ENCODE data around the gene IER3IP1.
"Not testable (repeated sequence)": the region's sequence is repeated elsewhere in the genome, so short reads cannot be mapped to it uniquely, and the experiment has no call there.

Gene IER3IP1

DNA sequence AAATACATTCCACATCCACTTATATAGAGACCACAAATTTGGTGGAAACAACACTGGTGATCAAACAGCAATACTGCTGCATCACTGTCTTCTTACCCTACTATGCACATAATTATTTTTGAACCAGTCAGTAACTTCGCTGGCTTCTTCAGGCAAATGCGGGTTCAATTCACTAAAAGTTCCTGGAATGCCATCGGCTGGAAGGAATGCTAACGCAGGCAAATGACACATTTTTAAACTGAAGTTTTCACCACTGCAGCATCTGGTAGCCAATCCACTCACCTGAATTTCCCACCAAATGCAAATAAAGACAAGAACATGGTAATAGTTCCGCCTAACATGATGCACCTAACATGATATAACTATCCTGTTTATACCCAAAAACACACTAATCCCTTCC lies 15.9 kb downstream of the IER3IP1 start:
- DNase-seq (ENCODE audit: low read depth in 2 of 2), result no peak

DNA sequence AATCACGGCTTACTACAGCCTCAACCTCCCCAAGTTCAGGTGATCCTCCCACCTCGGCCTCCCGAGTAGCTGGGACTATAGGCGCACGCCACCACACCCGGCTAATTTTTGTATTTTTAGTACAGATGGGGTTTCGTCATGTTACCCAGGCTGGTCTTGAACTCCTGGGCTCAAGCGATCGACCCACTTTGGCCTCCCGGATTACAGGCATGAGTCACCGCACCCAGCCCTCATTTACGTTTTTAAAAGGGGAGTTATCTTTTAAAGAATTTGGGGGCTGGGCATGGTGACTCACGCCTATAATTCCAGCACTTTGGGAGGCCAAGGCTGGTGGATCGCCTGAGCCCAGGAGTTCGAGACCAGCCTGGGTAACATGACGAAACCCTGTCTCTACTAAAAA lies 17.8 kb downstream of the IER3IP1 start:
- not testable (repeated sequence) for DNase-seq (ENCODE audit: low read depth in 2 of 2)

DNA sequence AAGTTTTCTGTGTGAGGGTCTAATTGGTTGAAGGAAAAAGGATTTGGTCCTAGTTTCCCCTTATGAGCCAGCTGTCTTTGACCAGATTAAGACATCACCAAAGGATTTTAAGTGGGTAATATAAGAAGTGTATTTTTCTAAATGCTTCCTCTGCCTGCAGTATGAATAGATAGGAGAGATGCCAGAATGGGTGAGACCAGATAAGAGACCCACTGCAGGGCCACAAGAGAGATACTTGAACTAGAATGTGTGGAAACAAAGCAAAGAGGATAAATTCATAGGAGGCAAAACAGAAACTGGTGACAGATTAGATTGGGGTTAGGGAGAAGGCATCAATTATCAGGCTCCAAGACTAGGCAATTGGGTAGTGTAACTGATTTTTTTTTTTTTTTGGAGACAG lies 24.7 kb downstream of the IER3IP1 start:
- no peak for DNase-seq (ENCODE audit: low read depth in 2 of 2)

DNA sequence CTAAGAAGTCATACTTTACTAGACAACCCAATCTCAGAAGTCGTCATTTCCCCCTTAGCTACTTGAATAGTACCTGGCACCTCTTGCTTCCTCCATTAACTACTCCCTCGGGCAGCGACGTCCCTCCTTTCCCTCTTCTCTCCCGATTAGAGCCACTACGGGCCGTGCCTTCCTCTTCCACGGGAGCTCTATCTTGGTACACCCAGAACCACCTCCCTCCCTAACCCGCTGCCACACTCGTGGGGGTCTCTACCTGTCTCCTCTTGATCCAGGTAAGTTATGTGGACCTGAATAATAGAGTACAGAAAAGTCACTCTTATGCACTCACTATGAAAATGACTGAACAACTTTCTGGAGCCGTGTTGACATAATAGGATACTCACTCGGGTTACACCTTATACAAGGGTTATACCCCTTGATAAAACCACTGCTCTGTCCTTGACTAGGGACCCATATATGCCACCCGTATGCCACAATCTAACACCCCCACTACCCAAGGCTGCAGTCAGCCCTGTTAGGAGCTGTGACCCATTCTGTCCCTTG lies 25.3 kb downstream of the IER3IP1 start:
- DNase-seq (ENCODE audit: low read depth in 2 of 2), result no peak

DNA sequence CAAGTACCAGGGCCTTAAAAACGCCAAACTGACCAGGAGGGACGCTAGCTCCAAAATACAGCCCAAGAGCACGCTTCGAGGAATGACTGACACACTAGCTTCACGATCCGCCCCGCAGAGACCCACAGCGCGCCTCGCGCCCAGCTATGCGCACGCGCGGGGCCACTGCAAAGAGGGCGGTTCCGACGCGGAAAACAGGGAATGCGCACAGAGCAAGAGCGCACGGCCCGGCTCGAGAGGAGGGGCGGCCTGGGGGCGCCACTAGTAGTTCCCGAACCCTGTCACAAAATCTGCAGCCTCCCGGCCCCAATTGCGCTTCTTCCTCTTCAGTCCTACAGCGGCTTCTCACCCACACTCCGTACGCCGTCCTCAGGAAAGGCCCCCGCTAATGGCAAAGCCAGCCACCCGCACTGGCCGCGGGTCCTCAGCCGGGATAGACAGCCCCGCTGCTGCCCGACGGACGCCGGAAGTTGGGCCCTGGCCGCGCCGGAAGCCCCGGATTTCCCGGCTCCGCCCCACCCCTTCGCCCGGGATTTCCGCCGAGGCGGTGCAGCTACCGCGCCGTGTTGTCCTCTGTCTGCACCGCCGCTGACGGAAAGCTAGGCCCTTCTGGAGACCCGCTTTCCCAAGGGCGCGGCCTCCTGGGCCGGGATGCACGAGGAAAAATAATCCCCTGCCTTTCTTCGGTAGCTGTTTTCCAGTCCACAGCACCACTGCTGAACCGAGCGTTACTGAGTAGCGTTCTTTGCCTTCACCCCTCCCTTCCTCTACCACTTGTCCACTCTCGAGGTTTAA lies 25.9 kb downstream of the IER3IP1 start, which contains the start of gene HDHD2:
HDHD2 (minus strand) TSS at position 472 of the 795 bp plus-strand sequence. CDS start 14,061 bp downstream, outside the sequence.
- DNase-seq (ENCODE audit: low read depth in 2 of 2), result peak; percentile 76 to 79

DNA sequence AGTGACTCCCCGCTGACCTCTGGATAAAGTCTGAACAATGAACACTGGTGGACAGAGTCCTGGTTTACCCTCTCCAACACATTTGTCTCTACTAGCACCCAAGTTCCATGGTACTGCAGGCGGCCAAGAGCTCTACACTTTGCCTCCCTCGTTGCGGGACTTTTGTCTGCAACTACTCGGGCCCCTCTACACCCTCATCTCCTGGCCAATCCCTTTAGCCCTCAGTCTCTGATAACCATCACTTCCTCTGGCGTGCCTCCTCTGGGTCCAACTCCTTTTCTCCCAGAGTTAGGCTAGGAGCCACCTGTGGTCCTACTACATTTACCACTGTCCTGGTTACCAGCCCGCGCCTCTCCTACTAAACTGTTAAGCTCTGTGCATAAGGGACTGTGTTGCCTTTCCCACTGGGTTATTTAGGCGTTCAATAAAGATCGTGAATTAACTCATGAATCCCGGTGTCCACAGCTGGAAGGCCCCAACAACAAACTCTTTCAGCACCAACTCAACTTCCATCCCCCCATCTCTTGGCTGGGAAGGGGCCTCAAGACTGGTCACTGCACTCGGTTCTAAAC lies 26.6 kb downstream of the IER3IP1 start:
- DNase-seq (ENCODE audit: low read depth in 2 of 2), result no peak

DNA sequence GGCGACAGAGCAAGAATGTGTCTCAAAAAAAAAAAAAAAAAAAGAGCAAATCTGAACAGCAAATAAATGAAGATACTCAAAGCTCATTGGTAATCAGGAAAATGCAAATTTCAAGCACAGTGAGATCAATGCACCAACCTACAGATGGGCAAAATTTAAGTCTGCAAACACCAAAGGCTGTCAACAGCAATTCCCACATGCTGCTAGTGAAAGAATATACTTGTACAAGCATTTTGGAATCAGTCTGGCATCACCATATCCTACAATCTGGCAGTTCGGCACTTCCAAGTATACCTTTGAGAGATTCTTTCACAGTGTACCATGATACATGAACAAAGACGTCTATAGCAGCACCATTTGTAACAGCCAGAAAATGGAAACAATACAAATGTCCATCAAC lies 30.0 kb downstream of the IER3IP1 start:
- DNase-seq (ENCODE audit: low read depth in 2 of 2), result no peak

DNA sequence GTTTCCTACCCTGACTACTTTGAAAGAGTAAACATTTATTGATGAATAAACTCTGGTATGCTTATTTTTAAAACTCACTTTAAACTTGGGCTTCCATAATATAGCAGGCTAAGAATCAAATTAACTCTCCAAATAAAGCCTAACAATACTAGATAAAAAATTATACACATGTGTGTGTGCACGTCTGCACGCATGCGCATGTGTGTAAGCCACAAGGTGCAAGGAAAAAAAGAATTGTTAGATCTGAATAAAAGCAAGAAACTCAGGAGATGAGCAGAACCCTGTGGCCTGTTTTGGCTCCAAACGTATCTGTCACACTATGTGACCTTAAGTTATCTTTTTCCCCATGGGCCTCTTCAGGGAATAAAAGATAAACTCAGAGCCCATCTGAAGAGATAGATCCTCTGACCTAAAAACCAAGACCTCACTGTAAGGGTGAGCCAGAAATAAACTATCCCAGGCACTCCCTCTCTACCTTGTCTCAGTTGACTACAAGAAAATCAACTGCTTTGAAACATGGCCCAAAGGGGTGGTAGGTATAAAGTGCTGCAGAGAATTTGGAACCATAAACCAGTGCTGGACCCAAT lies 32.2 kb downstream of the IER3IP1 start:
- no peak for DNase-seq (ENCODE audit: low read depth in 2 of 2)

DNA sequence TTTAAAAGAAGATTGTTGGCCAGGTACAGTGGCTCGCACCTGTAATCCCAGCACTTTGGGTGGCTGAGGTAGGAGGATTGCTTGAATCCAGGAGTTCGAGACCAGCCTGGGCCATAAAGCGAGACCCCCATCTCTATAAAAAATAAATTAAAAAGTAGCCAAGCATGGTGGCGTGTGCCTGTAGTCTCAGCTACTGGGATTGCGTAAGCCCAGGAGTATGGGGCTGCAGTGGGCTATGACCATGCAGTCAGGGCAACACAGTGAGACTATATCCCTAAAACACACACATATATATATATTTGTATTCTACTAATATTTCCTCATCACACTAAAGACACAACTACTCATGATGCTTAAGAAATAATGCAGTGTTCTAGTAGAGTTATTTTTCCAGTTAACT lies 33.0 kb downstream of the IER3IP1 start:
- no peak for DNase-seq (ENCODE audit: low read depth in 2 of 2)

DNA sequence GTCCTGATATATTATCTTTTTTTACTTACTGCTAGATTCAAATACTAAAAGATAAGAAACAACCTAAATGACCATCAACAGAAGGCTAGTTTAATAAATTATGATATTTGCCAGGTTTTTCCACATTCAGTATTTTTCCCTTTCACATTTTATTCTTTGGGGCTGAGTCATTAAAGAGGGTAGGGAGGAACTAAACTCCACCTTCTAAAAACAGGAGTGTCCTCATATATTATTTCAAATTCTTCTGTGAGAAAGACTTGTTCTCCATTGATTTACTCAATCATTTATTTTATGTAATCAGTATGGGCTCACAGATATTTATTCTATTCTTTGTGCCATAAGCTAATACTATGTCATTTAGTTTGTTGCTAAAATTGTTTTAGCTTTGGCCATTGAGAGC lies 34.9 kb downstream of the IER3IP1 start:
- DNase-seq (ENCODE audit: low read depth in 2 of 2), result no peak

DNA sequence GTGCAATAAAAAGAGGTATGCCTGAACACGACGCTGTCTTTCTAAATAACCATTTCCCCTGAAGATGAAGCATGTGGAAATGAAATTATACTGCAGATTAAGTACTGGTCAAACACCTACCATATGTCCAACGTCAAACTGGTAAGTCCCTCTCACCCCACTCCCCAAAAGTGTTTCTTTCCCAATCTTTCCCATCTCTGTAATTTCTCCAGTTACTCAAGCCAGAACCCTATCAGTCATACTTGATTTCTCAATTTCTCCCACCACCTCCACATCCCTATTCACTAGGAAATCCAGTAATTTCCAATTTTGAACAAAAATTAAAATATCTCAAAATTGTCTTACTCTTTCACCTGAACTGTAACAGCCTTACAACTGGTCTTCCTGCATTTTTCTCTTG lies 55.0 kb downstream of the IER3IP1 start:
- no peak for DNase-seq (ENCODE audit: low read depth in 2 of 2)

DNA sequence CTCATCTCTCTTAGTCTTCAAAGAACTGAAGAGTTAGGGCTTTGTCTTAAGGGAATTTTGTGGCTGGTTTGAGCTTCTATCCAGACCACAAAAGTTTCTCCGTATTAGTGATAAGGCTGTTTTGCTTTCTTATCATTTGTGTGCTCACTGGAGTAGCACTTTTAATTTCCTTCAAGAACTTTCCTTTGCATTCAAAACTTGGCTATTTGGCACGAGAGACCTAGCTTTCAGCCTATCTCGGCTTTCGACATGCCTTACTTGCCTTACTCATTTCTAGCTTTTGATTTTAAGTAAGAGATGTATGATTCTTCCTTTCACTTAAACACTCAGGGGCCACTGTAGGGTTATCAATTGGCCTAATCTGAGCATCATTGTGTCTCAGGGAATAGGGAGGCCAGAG lies 55.7 kb downstream of the IER3IP1 start:
- DNase-seq (ENCODE audit: low read depth in 2 of 2), result no peak

DNA sequence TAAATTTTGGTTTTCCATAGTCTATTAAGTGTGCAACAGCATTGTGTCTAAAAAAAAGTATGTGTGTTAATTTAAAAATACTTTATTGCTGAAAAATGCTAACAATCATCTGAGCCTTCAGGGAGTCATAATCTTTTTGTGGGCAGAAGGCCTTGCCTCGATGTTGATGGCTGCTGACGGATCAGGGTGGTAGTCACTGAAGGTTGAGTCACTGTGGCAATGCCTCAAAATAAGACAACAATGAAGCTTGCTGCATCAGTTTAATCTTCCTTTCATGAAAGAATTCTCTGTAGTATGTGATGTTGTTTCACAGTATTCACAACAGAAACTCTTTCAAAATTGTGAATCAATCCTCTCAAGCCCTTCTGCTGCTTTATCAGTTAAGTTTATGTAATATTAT lies 57.2 kb downstream of the IER3IP1 start:
- DNase-seq (ENCODE audit: low read depth in 2 of 2), result no peak

DNA sequence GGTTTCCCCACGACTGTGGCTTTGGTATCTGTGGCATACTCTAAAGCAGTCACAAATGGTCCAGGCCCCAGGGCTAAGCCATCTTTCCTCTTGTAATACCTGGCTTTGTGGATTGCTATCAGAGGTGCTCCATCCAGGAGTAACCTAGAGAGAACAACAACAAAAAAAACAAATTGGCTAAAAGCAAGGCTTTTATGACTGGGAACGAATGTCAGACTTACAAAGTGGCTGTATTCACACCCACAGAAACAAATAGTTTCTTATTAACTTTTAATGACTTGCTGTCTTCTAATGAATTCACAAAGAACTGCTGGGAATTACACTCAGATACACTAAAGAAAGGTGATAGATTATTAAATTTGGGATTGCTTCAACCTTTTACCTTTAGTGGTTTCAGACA lies 61.0 kb downstream of the IER3IP1 start:
- no peak for DNase-seq (ENCODE audit: low read depth in 2 of 2)

DNA sequence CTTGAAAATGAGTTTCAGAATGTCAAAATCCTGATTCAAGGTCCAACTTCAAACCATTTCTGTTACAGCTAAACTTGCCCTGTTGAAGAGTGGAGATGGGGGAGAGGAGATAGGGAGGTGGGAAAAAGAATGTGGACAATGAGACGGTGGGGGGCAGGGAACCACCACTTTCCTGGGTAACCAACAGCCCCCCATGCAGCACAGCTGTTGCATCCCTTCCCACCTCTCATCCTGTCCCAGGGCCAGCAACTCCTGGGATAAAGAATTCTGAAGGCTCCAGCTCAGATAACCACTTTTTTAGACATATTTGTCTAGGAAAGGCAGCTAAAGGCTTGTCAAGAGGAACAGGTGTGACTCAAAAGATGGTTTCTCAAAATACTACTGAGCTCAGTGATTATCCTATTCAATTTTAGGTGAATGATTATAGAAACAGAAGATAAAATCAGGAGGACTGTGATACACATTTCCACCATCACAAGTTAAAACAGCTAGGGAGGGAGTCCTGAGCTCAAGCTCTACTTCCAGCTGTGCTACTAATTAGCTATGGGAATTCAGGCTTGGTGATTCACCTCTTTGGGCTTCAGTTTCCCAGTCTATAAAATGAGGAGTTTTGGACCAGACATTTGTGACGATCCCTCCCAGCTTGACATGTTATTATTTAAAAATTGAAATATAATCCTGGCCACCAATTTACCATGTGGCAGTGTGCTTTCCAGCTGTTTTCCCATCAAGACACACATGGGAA lies 62.2 kb downstream of the IER3IP1 start:
- DNase-seq (ENCODE audit: low read depth in 2 of 2), result no peak

DNA sequence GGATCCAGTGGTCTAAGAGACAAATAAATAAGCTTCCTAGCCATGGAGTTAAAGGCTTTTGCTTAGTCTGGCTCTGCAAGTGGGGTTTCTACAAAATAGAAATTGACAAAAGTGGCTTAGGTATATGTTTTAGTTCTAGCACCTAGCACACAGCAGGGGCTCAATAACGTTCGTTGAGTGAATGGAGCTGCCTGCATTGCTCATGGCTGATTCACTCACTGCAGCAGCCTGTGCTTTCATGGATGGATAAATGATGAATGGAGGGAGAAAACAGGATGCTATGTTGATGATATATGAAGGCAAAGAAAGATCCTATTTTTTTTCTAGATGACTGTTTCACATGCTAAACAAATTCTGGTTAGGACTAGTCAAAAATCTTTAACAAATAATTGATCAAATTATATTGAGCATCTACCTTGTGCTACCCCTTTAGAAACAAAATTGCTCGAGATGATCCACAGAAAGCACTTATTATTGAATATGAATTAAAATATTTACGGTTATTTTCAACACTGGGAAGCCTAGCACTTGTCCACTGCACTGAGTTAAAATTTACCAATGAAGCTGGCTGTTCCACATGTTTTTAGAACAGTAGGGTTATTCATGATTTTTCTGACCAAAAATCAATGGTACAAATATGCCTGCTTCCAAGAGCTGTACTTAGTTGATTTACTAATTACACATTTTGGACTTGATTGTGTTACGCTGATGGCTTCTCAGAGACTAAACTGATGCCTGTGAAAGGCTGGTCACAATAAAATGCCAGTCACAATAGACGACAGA lies 65.5 kb downstream of the IER3IP1 start:
- DNase-seq (ENCODE audit: low read depth in 2 of 2), result no peak

DNA sequence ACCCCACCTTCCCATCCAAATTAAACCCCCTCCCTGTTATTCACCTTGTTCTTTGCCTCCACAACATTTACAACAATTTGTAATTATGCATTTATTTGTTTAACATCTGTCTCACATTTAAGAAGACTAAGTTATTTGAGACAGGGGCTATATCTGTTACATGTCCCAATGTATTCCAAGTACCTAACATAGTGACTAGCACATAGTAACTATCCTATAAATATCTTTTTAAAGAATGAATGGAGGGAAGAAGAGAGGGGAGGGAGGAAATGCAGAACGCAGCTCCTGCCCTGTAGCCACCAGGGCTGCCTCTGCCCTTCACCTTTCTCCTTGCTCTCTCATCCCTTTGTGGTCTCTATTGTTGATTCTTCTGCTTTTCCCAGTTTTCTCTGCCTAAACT lies 66.4 kb downstream of the IER3IP1 start:
- no peak for DNase-seq (ENCODE audit: low read depth in 2 of 2)

DNA sequence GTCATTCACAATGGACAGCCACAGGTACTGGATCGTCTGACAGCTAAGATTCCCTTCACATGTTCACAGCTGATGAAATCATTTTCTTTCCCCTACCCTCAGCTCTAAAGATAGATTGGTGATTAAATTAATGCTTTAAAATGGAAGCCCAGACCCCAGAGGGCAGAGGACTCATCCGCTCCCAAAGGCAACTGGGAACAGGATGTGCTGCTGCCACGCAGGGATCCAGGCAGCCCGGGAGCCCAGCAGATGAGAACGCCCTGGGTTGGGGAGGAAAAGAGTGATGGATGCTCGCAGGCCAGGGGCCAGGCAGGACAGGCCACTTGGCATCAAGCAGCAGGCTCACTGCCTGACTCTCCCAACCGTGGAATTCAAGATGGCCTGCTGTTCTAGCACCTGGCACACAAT lies 67.2 kb downstream of the IER3IP1 start:
- DNase-seq (ENCODE audit: low read depth in 2 of 2), result no peak

DNA sequence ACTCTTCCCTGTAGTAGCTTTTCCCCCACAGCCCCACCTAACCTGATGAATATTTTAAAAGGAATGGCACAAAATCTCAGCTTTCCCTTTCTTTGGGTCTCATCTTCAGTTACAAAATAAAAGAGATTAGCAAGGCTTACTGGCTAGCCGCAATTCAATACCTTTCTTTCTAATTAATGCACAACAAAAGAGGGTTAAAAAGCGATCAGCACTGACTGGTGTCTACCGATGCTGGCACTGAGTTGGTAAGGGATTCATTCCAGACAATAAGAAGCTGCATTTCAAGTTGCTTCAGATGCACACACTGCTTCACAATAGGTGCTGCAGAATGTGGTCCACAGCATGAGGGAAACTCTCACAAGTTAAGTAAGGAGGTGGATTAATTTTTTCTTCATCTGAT lies 67.8 kb downstream of the IER3IP1 start:
- DNase-seq (ENCODE audit: low read depth in 2 of 2), result no peak

Measured in stimulated activated CD8-positive, alpha-beta memory T cell treated with anti-CD3 and anti-CD28 coated beads, Interleukin-15, amount 100 ng/mL, for 48 hours (primary cell).